CD4-positive, alpha-beta T cell treated with Interferon alpha-2 for 1 hour (primary cell): ENCODE measurements around the gene DNAJC4.

Experiments used
- DNase-seq, 2 donors: peaks; one replicate each; pipeline ENCODE4 v3.0.0-alpha.2; 2020 to 2022

The DNAJC4 gene

DNA sequence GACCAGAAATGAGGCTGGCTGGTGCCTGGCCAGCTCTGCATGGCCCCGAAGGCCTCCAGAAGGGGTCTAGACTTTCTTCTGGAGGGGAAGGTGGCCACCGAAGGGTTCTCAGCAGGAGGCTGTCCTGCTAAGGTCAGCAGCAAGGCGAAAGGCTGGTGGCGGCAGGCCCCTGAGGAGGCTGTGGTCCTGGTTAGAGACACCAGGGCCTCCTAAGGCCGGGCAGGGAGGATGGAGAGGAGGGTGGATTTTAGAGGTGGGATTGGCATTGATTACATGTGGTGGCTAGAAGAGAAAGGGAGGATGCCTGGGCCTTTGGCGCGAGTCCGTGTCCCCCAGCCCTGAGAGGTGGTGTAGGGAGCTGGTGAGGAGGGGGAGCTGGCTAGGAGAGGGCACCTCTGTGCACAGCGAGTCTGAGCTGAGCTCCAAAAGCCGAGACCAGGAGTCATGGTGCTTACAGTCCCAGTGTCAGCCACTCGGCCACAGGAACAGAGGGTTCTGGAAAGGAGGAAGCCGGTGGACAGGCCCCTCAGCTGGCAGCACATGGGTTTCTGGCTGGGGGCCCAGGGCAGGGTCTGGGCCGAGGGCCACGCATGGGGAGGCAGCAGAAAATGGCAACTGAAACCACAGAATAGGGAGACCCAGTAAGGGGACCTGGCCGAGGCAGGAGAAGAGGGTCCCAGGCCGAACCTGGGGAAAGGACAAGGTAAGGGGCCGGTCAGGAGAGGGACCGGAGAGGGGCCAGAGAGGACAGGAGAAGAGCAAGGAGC is 21.4 kb upstream of the DNAJC4 start:
- DNase-seq, result no peak

DNA sequence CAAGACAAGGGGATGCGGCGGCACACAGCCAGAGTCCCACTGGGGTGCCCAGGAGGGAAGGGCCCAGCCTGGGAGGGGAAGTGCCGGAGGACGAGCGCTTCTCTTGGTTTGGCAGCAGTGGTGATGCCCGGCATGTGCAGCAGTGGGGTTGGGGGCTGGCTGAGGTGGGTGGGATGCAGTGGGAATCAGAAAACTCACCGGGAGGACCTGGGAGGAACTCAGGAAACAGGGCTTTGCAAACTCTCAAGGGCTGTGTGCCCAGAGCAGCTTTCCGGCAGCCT is 20.8 kb upstream of the DNAJC4 start:
- no peak for DNase-seq

DNA sequence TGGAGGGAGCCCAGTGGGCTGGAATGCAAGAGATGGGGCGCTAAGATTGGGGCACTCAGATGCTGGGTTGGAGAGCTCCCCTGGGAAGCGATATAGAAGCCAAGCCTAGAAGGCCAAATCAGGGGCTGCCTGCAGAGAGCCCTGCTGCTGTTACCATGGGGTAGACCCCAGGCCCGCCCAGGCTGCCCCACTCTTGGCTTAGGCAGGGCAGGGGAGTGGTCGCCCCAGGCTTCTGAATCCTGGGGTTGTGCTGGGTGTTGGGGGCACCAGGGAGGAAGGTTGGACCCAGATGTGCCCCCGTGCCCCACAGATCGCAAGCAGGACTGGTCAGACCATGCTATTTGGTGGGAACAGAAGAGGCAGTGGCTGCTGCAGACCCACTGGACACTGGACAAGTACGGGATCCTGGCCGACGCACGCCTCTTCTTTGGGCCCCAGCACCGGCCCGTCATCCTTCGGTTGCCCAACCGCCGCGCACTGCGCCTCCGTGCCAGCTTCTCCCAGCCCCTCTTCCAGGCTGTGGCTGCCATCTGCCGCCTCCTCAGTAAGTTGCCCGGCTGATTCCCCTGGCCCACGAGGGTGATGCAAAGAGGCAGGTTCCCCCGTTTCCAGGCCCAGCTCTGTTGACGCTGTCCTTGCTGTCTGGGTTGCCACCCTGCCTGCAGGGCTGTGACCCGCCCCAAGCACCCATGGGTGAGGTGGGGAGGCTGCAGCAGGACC is 19.9 kb upstream of the DNAJC4 start:
- no peak for DNase-seq

DNA sequence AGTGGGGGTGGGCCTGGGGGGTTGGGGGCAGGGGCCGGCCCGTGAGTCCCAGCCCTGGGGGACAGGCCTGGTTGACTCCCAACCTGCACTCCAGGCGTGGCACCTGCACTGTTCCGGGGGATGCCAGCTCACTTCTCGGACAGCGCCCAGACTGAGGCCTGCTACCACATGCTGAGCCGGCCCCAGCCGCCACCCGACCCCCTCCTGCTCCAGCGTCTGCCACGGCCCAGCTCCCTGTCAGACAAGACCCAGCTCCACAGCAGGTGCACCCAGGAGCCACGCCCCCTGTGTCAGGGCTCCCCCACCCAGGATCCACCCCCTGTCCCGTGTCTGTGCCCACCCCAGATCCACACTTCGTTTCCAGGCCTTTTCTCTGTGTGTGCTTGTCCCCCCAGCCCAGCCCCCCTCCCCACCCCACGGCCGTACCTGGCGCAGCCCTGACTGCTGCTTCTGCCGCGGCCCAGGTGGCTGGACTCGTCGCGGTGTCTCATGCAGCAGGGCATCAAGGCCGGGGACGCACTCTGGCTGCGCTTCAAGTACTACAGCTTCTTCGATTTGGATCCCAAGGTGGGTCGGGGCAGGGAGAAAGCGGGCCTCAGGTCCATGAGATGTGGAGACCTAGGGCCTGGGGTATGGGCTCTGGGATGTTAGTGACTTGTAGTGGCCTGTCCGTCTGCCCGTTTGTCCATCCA is 19.0 kb upstream of the DNAJC4 start:
- DNase-seq, result no peak

DNA sequence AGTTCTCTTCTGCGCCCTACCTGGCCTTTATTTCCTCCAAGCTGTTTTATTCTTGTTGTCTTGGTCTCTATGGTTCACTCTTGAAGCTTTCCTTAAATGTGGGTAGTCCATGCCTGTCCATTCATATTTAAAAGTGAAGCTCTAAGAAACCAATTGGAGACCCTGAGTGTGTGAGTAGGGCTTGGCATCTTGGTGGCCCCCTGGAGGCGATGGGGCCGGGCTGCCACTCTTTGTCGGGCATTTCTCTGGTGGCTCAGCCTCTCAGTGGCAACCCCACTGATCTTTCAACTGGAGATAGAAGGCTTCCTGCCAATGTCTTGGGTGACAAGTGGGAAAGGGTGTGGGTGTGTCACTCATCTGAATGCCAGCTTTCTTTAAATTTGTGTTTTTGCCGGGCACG is 13.5 kb upstream of the DNAJC4 start:
- DNase-seq, result no peak

DNA sequence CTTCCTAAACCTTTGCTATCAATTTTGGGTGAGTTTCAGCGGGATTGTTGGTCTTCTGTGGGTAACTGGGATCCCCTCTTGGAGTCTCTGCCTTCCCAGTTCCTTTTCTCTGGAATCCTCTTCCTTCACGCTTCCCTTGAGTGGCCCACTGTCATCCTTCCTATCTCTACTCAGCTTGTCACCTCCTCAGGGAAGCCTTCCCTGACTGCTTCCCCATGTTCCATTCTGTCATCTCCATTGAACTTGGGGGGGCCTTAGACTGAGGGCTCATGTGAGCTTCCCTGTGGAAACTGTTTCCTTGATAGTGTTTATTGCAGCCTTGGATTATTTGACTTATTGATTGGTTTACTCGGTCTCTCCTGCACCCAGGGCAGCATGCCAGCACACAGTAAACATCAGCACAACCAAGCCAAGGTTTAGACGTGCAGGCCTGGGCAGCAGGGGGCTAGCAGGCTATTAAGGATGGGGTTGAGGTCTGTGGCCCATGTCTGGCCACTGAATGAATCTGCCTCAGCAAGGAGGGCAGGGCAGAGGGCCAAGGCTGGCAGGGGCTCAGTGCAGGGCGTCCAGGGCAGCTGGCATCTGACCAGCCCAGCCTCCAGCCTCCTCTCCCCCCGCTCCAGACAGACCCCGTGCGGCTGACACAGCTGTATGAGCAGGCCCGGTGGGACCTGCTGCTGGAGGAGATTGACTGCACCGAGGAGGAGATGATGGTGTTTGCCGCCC is 11.6 kb upstream of the DNAJC4 start:
- no peak for DNase-seq

DNA sequence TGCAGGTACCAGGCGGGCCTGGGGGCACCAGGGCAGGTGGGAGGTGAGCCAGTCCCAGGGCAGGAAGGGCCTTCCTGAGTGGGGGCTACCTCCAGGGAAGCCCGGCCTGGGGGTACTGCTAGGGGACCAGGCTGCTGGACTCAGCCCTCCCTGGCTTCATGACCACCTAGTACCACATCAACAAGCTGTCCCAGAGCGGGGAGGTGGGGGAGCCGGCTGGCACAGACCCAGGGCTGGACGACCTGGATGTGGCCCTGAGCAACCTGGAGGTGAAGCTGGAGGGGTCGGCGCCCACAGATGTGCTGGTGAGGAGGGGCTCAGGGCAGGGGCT is 11.0 kb upstream of the DNAJC4 start:
- no peak for DNase-seq

DNA sequence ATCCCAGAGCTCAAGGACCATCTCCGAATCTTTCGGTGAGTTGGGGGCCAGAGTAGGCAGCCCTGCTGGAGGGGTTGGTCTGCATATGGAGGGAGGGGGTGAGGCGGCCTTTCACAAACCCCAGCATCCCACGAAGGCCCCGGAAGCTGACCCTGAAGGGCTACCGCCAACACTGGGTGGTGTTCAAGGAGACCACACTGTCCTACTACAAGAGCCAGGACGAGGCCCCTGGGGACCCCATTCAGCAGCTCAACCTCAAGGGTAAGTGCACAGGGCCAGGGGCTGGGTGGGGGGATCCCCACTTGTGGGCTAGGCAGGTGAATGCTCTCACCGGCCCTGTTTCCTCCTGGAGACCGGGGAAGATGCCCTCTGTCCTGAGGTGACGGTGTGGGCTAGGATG is 10.6 kb upstream of the DNAJC4 start:
- DNase-seq, result no peak

DNA sequence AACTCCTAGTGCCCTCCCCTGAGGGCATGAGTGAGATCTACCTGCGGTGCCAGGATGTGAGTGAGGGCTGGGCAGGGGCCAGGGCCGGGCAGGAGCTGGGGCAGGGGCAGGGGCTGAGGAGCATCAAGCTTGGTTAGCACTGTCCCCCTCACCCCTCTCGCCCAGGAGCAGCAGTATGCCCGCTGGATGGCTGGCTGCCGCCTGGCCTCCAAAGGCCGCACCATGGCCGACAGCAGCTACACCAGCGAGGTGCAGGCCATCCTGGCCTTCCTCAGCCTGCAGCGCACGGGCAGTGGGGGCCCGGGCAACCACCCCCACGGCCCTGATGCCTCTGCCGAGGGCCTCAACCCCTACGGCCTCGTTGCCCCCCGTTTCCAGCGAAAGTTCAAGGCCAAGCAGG is 10.1 kb upstream of the DNAJC4 start:
- no peak for DNase-seq

DNA sequence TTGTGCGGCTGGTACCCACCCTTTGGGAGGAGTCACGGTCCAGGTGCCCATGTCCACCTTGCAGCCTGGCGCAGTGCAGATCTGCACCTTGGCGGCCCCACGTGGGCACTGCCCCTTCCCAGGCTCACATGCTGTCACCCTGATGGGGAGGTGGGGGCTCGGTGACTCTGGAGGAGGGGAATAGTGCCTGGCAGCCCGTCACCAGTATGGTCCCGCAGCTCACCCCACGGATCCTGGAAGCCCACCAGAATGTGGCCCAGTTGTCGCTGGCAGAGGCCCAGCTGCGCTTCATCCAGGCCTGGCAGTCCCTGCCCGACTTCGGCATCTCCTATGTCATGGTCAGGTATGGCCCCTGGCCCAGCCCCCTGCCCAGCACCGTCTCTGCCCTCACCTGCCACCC is 9.6 kb upstream of the DNAJC4 start:
- no peak for DNase-seq

DNA sequence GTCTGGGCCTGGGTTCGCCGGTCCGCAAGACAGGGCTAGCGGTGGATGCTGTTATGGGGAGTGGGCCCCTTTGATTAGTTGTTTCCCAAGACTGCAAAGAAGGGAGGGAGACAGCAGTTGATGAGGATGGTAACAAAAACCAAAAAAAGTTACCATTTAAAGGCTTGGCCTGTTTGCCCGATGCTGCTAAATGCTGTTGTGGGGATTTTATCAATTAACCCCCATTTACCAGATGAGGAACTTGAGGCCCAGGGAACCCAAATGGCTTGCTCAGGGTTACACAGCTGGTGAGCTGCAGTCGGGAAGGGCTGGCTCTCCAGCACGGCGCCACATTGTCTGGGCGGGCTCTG is 7.7 kb upstream of the DNAJC4 start:
- no peak for DNase-seq

DNA sequence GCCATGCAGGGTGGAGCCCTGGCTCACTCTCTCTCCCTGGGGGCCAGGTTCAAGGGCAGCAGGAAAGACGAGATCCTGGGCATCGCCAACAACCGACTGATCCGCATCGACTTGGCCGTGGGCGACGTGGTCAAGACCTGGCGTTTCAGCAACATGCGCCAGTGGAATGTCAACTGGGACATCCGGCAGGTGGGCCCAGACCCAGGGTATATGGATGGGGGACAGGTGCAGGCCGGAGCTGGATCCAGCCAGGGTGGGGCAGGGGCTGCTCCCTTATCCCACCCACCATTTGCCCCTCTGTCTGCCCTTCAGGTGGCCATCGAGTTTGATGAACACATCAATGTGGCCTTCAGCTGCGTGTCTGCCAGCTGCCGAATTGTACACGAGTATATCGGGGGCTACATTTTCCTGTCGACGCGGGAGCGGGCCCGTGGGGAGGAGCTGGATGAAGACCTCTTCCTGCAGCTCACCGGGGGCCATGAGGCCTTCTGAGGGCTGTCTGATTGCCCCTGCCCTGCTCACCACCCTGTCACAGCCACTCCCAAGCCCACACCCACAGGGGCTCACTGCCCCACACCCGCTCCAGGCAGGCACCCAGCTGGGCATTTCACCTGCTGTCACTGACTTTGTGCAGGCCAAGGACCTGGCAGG is 7.2 kb upstream of the DNAJC4 start:
- DNase-seq, result no peak

DNA sequence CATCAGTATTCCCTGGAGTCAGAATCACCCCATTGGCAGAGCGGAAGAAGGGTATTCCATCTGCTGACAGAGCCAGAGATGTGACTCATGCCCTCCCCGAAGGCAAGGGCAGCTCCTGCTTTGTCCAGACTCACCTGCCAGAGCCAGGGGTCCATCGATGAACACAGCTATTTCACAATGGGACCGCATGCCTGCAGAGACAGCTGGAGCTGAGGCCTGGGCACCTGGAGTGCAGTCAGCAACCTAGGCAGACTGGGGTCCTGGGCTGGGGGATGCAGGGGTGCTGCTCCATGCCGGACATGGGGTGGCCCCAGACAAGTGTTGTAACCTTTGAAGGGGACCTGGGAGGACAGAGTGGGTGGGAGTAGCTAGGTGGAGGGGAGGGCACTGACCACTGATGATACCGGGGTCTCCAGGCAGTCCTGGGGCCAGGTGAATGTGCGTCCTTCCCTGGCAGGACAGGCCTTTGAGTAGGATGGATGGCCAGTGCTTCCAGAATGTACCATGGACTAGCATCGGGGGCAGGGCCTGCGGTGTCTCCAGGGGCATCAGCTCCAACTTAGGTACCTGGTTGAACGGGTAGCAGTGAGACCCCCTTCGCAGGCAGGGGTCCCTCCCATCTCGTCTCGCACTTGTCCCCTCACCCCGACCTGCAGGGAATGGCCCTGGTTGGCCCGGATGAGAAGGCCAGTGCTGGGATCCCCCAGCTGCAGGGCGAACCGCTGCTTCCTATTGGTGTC is 6.0 kb upstream of the DNAJC4 start:
- DNase-seq, result no peak

DNA sequence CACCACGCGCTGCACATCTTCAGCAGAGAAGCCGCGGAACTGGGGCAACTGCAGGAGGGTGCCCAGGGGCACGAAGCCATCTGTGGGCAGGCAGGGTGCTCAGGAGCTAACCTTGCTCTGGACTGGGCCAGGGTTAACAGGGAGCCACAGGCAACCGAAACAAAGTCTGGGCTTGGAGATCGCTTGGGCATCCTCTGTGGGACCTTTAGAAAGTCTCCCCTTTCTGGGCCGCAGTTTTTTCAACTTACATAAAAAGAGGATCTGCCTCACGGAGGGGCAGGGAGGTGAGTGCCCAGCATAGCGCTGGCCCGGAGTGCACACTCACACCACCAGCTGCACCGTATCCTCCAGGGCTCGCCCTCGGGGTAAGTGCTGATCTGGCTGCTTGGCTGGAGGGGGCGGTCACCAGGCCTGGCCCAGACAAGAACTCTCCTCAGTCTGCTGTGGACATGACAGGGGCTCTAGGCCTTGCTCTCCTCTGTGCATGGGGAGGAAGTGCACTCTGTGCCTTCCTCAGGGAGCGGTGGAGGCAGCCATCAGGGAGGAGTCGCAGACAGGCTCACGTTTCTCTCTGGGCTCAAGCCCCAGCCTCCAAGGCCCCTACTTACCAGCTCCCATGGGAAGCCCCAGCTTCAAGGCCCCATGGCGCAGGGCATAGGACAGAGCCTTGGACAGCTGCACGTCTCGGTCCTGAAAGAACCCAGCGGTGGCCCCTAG is 5.3 kb upstream of the DNAJC4 start:
- DNase-seq, result no peak

DNA sequence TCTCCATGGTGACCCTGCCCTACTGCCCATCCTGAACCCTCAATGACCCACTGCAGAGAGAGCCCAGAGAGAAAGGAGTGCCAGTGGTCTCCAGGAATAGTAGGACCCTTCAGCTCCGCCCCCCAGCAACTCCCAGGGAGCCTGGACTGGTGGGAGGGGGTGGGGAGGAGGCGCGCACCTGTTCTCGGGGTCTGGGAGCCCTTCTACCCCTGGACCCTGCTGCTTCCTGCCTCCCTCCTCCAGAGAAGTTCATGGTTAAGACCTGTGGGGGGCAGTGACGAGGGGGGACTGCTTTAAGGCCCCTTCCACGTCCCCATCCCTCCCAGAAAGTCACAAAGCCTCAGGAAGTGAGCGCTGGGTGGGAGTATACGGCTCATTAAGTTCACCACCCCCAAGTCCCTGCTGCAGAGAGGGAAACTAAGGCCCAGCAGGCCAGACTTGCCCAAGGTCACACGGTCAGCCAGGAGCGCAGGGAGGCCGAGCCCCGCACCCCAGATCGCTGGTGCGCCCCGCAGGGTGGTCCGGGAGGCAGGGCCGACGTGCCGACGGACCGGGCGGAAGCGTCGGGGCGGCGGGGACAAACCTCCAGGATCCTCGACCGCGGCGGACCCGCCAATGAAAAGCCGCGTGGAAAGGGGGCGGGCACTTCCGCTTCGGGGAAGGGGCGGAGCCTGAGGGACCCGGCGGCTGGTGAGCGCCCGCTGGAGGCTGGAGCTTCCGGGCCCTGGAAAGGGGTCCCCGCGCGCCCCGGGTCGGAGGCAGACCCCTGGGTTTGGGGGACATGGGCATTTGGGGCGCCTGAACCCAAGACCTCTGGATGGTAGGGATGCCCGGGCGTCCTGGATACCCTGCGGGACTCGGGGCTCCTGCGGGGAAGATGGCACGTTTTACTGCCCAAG is 4.5 kb upstream of the DNAJC4 start, which contains the start of the genes NUDT22 and TRPT1:
Gene NUDT22 (plus strand): TSS at position 667 of the 899 bp plus-strand sequence. CDS start 379 bp downstream, outside the sequence.
Gene TRPT1 (minus strand): TSS at position 579 of the 899 bp plus-strand sequence. CDS start 326 bp downstream, at position 253.
- DNase-seq, result peak; percentile 85 to 89

DNA sequence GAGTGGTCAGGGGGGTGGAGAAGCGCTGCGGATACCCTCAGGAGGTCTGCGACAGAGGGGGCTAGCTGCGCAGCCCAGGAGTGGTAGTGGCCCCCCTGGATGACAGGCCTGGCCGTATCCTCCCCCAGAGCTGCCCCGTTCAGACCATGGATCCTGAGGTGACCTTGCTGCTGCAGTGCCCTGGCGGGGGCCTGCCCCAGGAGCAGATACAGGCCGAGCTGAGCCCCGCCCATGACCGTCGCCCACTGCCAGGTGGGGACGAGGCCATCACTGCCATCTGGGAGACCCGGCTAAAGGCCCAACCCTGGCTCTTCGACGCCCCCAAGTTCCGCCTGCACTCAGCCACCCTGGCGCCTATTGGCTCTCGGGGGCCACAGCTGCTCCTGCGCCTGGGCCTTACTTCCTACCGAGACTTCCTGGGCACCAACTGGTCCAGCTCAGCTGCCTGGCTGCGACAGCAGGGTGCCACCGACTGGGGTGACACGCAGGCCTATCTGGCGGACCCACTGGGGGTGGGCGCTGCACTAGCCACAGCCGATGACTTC is 3.8 kb upstream of the DNAJC4 start:
- peak; percentile 57 to 74 for DNase-seq

DNA sequence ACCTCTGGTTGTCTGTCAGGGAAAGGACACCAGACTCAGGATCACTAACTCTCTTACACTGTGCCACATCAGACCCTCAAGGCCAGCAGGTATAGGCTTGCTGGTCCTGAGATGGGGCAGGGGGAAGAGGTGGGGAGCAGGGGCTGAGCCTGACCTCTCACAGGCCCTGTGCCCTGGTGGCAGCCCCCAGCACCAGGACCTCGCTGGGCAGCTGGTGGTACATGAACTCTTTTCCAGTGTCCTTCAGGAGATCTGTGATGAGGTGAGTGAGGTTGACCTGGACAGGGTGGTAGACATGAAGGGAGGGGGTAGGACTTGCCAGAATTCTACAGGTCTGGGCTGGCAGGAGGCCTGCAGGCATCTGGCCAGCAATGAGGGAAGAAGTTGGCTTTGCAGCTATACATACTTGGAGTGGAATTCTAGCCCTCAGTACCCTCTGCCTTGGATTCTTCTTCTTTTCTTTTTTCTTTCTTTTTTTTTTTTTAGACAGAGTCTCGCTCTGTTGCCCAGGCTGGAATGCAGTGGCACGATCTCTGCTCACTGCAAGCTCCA is 2.9 kb upstream of the DNAJC4 start:
- DNase-seq, result no peak

DNA sequence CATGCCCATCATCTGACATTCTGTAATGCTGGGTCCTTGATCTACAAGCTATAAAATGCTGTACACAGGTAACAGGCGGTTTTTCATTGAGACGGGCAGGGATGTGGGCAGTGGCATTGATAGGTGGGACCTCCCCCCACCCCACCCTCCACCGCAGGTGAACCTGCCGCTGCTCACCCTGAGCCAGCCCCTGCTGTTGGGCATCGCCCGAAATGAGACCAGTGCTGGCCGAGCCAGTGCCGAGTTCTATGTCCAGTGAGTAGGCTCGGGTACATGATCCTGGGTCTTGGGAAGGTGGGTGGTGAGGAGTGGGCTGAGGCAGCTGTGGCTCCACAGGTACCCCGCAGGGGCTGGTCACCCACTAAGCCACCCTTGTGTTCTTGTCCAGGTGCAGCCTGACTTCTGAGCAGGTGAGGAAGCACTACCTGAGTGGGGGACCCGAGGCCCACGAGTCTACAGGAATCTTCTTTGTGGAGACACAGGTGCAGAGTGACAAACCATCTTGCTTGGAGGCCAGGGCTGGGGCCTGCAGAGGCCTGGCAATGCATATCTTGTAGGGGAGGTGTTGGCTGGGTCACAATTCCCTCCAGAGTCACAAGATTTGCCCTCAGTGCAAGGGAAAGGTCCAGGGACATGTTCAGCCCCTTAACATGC is 1.1 kb upstream of the DNAJC4 start:
- no peak for DNase-seq

DNA sequence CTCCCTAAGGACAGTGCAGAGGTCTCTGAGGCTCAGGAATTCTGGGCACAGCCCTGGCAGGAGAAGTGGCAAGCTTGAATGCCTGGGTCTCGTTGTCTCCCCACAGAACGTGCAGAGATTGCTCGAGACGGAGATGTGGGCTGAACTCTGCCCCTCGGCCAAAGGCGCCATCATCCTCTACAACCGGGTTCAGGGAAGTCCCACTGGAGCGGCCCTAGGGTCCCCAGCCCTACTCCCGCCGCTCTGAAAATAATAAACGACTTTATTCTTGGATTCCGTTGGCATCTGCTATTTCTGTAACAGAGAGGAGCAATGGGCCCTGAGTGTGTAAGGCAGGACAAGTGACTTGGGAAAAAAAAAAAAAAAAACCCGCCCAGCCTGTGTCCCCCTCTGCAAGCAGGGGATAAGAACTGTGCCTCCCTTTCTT is 591 bp upstream of the DNAJC4 start:
- DNase-seq, result no peak
